ENCODE data around the gene HHATL.

DNA sequence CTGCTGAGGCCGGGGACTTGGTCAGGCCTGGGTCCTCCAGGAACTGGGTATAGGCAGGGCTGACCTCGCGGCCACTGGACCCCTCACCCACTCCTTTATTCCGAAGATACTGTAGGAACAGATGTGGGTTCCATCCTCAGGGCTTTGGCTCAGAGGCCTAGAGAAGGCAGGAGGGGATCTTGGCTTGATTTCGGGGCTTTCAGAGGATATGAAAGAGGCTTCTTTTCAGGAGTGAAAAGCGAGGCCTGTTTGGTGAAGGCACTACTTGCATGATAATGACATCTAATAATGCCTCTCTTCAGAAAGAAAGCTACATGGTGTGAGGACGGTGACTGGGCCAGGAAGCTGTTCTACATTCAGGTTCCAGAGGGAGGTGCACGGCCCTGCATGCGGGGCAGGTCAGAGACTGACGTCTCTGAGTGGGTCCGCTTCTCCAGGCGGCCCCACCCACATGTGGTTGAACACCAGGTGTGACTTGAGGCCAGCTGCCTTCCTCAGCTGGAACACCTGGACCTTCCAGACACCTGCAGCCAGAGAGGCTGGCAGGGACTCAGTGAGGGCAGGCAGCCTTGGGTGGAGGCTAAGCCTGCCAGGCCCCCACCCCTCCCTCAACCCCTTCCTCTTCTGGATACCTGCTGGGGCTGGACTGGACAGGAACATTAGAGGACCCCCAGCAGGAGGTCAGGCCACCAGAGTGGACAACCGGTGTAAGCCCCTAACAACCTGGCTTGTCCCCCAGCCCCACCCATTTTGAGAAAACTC lies 31.1 kb upstream of the HHATL start:
- TF ChIP-seq EP300 (IDR thresholded peaks at IDR 0.05; ENCODE audit: borderline replicate concordance), result no peak
- TF ChIP-seq, protein P1, sequence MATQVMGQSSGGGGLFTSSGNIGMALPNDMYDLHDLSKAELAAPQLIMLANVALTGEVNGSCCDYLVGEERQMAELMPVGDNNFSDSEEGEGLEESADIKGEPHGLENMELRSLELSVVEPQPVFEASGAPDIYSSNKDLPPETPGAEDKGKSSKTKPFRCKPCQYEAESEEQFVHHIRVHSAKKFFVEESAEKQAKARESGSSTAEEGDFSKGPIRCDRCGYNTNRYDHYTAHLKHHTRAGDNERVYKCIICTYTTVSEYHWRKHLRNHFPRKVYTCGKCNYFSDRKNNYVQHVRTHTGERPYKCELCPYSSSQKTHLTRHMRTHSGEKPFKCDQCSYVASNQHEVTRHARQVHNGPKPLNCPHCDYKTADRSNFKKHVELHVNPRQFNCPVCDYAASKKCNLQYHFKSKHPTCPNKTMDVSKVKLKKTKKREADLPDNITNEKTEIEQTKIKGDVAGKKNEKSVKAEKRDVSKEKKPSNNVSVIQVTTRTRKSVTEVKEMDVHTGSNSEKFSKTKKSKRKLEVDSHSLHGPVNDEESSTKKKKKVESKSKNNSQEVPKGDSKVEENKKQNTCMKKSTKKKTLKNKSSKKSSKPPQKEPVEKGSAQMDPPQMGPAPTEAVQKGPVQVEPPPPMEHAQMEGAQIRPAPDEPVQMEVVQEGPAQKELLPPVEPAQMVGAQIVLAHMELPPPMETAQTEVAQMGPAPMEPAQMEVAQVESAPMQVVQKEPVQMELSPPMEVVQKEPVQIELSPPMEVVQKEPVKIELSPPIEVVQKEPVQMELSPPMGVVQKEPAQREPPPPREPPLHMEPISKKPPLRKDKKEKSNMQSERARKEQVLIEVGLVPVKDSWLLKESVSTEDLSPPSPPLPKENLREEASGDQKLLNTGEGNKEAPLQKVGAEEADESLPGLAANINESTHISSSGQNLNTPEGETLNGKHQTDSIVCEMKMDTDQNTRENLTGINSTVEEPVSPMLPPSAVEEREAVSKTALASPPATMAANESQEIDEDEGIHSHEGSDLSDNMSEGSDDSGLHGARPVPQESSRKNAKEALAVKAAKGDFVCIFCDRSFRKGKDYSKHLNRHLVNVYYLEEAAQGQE (IDR thresholded peaks at IDR 0.05; ENCODE audit: low read depth), result no peak
- TF ChIP-seq, protein P2, sequence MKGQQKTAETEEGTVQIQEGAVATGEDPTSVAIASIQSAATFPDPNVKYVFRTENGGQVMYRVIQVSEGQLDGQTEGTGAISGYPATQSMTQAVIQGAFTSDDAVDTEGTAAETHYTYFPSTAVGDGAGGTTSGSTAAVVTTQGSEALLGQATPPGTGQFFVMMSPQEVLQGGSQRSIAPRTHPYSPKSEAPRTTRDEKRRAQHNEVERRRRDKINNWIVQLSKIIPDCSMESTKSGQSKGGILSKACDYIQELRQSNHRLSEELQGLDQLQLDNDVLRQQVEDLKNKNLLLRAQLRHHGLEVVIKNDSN (IDR thresholded peaks at IDR 0.05), result no peak
- TF ChIP-seq CEBPB (IDR thresholded peaks at IDR 0.05), result no peak
- no peak for TF ChIP-seq FOXM1 (IDR thresholded peaks at IDR 0.05; ENCODE audit: borderline replicate concordance, low read depth)
- no peak for TF ChIP-seq RAD21 (IDR thresholded peaks at IDR 0.05; ENCODE audit: low read depth)
- no peak for TF ChIP-seq CREB1 (IDR thresholded peaks at IDR 0.05; ENCODE audit: low read depth)

All from Ishikawa (cell line).